NCI-H2107 treated with DMSO at 0.1 percent for 48 hours (cell line): Measurements from ENCODE around the gene TNIK.

Experiments
- DNase-seq: peaks from one replicate; lab custom pipeline; 2025; ENCODE audit not compliant: unreplicated experiment; lab: John Stamatoyannopoulos, UW

The TNIK gene

GRCh38 chr3:171116824-171117395 is 343.3 kb downstream of the TNIK start:
- no peak for DNase-seq

DNA sequence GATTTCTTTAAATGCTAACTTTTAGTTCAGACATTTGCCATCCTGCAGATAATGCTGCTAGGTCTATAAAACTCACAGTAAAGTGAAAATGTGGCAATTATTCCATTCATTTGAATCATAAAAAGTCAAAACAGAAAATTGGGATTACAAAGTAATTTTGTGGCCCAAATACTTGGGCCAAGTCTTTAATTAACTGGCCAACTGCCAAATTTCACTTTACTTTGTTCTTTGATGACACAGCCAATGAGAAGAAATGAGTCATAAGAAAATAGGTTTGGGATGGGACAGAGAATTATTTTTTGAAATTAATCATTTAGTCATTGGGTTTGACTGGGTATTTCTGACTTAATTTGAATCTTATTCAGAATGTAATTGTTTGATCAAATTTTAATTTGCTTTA is 343.8 kb downstream of the TNIK start:
- DNase-seq, result no peak

DNA sequence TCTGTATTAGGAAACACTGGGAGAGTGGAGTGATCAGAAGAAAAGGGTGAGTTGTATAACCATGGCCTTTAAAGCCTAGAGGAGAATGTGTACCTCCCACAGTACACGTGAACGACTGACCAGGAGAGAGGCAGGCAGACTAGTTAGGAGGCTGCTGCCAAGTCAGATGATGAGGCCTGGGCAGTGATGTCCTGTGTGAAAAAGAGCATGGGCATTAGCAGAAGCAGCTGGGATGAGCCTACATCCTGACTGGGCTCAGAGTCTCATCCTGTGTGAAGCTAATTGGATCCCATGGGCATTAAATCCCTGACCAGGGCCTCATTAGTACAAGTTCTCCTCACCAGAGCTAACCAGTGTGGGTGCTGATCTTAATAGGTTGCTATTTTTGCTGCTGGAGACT is 344.5 kb downstream of the TNIK start:
- no peak for DNase-seq

DNA sequence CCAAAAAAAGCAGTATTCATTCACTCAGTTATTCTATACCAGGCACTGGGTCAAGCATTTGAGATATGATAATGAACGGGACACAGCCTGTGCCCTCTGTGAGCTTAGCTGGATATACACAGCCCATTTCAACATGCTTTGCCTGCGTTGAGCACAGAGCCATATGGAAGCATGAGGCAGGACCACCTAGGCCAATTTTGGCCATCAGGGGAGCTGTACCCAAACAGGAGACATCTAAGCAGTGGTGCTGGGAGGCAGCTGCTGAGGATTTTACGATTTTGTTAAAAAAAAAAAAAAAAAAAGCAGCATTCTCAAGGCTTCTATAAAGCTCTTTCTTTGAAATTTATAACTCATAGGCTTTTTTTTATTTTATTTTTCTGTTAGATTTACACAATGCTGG is 346.5 kb downstream of the TNIK start:
- no peak for DNase-seq

DNA sequence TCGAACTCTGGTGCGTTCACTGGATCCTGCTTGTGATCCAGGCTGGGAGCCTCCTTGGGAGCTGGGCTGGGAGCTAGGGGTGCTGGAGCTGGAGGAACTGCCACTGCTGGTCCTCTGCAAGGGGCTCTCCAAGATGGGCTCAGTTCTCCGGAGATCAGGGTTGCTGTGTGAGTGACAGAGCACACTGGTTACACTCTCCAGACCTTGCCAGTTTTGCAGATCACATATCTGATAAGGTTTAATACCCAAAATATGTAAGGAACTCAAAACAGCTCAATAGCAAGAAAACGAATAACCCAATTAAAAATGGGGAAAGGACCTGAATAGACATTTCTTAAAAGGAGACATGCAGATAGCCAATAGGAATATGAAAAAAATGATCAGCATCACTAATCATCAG is 349.5 kb downstream of the TNIK start:
- DNase-seq, result no peak

DNA sequence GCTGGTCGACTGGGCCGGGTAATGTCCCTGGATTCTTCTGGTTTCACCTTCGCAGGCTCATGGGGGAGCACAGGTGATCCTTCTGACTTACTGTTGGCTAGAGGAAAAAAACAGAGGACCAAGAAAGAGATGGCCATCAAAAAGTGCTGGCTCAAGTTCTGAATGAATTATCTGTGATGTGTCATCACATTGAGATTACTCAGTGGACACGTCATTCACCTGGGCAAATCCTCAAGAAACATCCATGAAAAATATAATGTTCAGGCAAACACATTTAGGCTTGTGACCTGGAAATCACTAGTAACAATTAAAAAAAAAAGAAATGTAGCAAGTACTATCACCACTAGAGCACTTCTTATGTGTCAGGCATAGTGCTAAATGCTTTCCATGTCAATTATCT is 352.1 kb downstream of the TNIK start:
- DNase-seq, result no peak

GRCh38 chr3:171103185-171103584 is 357.0 kb downstream of the TNIK start:
- DNase-seq, result no peak

GRCh38 chr3:171101982-171102641 is 358.1 kb downstream of the TNIK start:
- no peak for DNase-seq

- DNase-seq, result no peak
Observed at GRCh38 chr3:171099911-171100310, 360.3 kb downstream of the TNIK start.

- peak; percentile 92 for DNase-seq
Observed at GRCh38 chr3:171095063-171095462, 365.1 kb downstream of the TNIK start.

GRCh38 chr3:171094411-171094810 is 365.8 kb downstream of the TNIK start:
- DNase-seq, result no peak

DNA sequence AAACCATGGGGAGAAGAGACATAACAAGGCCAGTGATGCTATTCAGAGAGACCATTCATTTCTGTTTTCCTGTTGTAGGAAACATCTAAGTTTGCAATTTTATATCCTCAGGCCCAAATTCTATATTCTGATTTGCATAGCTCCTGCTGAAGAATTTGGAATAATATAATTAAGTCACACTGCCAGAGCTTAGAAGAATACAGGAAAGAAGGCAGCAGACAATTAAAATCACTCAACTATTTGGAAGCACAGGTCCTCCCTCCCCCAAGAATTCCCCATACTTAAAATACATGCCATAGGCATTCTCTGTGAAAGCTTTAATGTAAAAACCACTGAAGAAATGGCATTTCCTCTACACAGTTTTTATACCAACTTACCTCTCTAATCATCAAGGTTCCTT is 366.7 kb downstream of the TNIK start:
- no peak for DNase-seq

- peak; percentile 95 for DNase-seq
Observed at GRCh38 chr3:171092467-171092911, 367.7 kb downstream of the TNIK start.

DNA sequence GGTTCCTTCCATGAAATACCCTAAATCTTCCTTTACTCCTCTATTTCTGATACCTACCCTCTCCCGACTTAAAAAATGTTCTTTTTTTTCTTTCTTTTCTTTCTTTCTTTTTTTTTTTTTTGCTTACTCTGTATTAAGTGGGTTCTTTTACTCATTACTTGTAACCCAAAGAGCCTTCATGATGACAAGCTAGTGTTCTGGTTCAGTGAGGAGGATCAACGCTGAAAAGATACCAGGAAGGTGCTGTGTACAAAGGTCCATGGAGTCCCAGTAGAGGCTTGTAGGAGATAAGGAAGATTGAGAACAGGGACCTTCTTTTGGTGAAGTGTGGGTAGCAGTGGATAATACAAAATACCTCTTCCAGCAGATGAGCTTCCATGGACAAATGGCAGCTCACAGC is 369.9 kb downstream of the TNIK start:
- no peak for DNase-seq

- peak; percentile 91 for DNase-seq
Observed at GRCh38 chr3:171088964-171089754, 371.0 kb downstream of the TNIK start.

- peak; percentile 82 for DNase-seq
Observed at GRCh38 chr3:171088496-171088895, 371.7 kb downstream of the TNIK start.

- DNase-seq, result no peak
Observed at GRCh38 chr3:171086914-171087313, 373.3 kb downstream of the TNIK start.

DNA sequence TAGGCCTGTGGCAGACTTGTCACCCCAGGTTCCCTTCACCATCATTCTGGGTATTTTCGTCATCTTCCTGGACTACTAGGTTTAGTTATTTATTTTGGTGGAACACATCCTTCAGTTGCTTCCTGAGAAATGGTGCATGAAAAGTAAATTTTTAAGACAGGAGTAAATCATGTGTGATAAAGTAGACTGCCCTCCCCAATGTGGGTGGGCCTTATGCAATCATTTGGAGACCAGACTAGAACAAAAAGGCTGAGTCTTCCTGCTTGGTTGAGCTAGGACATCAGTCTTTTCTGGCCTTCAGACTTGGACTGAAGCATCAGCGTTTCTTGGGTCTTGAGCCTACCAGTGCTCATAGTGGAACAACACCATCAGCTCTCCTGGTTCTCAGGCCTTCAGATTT is 382.9 kb downstream of the TNIK start:
- no peak for DNase-seq

- no peak for DNase-seq
Observed at GRCh38 chr3:171072432-171072831, 387.8 kb downstream of the TNIK start.

- no peak for DNase-seq
Observed at GRCh38 chr3:171068658-171069057, 391.5 kb downstream of the TNIK start.

GRCh38 chr3:171066206-171066605 is 394.0 kb downstream of the TNIK start:
- DNase-seq, result no peak

DNA sequence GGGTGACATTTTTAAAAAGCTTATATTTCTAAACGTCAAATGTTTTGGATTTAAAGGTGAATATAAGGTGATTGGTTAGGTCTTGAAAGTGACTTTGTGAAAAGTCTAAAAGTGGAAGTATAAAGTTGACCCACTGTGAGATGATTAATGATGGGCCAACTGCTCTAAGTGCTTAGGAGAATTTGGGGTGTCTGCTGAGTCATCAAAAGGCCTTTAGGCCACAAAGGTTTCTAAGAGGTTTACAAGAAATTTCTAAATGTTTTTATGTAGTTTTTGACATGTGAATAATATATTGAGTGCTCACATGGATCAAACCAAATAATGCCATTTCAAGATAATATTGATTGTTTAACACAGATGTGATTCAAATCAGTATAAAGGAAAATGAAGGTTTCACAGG is 394.5 kb downstream of the TNIK start:
- no peak for DNase-seq
